HG03354 (cell line): ENCODE data around the gene C1orf87.

Experiments
- ATAC-seq: cut with Tn5 transposase; IDR thresholded peaks from one replicate; pipeline ENCODE4 v1.9.1; 2021; ENCODE audit warnings: mild to moderate bottlenecking; ENCODE audit not compliant: unreplicated experiment, poor library complexity, severe bottlenecking

C1orf87 gene

GRCh38 chr1:60073605-60074278 lies at the start of gene C1orf87:
C1orf87 (minus strand) TSS chr1:60073770; CDS start chr1:60072643, 1,127 bp downstream.
- no peak for ATAC-seq

GRCh38 chr1:60118085-60118484 lies 44.5 kb upstream of the C1orf87 start:
- no peak for ATAC-seq

GRCh38 chr1:60114745-60115318 lies 41.3 kb upstream of the C1orf87 start:
- ATAC-seq, result no peak

GRCh38 chr1:60113596-60113995 lies 40.0 kb upstream of the C1orf87 start:
- no peak for ATAC-seq

GRCh38 chr1:60113028-60113427 lies 39.5 kb upstream of the C1orf87 start:
- no peak for ATAC-seq

- ATAC-seq, result no peak
Observed at GRCh38 chr1:60111716-60112115, 38.1 kb upstream of the C1orf87 start.

GRCh38 chr1:60111118-60111517 lies 37.5 kb upstream of the C1orf87 start:
- no peak for ATAC-seq

- ATAC-seq, result no peak
Observed at GRCh38 chr1:60108196-60108595, 34.6 kb upstream of the C1orf87 start.

- no peak for ATAC-seq
Observed at GRCh38 chr1:60103186-60103585, 29.6 kb upstream of the C1orf87 start.

- ATAC-seq, result no peak
Observed at GRCh38 chr1:60102267-60103061, 28.9 kb upstream of the C1orf87 start.

- no peak for ATAC-seq
Observed at GRCh38 chr1:60101516-60101915, 27.9 kb upstream of the C1orf87 start.

GRCh38 chr1:60091195-60091715 lies 17.7 kb upstream of the C1orf87 start:
- ATAC-seq, result no peak

GRCh38 chr1:60090655-60091054 lies 17.1 kb upstream of the C1orf87 start:
- ATAC-seq, result no peak

- ATAC-seq, result no peak
Observed at GRCh38 chr1:60088620-60089155, 15.1 kb upstream of the C1orf87 start.

- no peak for ATAC-seq
Observed at GRCh38 chr1:60087681-60088080, 14.1 kb upstream of the C1orf87 start.

- no peak for ATAC-seq
Observed at GRCh38 chr1:60078182-60078581, 4.6 kb upstream of the C1orf87 start.

- no peak for ATAC-seq
Observed at GRCh38 chr1:60071296-60071695, 2.3 kb downstream of the C1orf87 start.

GRCh38 chr1:60069691-60070090 lies 3.9 kb downstream of the C1orf87 start:
- ATAC-seq, result no peak

GRCh38 chr1:60068393-60069045 lies 5.1 kb downstream of the C1orf87 start:
- ATAC-seq, result no peak

- no peak for ATAC-seq
Observed at GRCh38 chr1:60066001-60066400, 7.6 kb downstream of the C1orf87 start.
